GM21447 (cell line): ENCODE results near the gene PDE2A.
"Not testable (repeated sequence)": the region's sequence is repeated elsewhere in the genome, so short reads cannot be mapped to it uniquely, and the experiment has no call there.

Source experiments
- ATAC-seq: cut with Tn5 transposase; IDR thresholded peaks from one replicate; pipeline ENCODE4 v1.9.1; 2021; ENCODE audit not compliant: unreplicated experiment

PDE2A gene

DNA sequence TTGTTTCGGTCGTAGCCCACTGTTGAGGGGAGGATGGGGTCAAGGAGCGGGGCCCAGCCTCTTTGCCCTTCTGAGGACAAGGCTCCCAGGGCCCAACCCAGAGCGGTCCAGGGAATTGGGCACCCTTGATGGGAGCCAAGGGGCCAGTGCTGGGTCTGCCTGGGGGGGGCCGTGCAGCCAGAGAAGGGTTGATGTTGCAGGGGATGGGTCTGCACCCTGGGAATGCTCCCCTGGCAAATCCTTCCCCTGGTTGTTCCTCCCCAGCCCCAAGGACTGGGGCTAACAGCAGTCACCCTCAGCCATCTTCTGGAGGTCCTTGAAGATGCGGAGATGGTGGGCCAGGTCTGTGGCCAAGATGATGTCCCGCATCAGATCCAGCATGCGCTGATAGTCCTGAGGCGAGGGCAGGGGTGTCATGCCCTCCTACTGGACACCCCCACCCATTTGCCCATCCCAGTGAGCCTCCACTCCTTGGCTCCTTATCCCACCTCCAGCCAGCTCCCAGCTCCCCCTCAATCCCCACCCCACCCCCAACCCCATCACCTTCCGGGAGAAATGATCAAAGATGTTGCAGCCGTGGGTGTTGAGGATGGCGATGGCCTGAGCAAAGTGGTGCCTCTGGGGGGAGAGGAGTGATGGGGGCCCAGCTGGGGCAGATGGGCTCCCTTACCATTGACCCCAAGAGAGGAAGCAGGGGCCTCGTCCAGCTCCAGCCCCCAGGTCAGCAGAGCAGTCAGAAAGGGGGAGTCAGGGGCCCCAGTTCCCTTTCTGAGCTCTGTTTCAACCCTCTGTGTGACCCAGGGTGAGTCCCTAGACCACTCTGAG is 95.0 kb downstream of the PDE2A start:
- ATAC-seq: no peak

DNA sequence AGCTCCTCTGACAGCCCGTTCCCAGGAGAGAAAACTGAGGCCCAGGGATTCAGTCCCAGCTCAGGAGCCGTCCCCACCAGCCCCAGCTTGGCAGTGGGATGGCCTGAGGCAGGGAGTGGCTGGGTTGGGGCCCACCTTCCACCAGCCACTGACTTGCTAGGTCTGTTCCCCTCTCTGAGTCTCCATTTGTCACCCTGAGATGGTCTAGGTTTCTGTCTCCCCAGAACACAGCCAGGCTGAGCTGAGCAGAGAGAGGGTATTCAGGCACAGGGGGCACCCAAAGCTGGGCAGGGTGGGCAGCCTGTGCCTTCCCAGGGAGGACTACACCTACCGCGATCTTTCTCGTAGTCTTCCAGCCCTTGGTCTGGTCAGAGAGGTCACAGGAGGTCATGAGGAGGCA is 95.7 kb downstream of the PDE2A start:
- no peak for ATAC-seq

DNA sequence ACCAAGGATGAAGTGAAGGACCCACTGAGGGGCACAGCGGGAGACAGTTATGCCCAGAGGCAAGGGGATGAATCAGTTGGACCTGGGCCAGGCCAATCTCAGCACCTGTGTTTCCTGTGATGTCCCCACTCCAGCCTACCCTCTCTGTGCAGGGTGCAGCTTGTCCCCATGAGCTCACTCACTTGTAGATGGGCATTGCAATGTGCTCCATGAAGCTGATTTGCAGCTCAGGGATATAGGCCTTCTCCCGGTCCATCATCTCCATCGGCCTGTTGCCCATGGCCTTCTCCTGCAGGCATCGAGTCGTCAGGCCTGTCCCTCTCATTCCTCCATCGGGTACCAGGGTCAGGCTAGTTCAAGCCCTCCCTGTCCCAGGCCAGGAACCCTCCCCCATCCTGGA is 96.2 kb downstream of the PDE2A start:
- ATAC-seq: no peak

DNA sequence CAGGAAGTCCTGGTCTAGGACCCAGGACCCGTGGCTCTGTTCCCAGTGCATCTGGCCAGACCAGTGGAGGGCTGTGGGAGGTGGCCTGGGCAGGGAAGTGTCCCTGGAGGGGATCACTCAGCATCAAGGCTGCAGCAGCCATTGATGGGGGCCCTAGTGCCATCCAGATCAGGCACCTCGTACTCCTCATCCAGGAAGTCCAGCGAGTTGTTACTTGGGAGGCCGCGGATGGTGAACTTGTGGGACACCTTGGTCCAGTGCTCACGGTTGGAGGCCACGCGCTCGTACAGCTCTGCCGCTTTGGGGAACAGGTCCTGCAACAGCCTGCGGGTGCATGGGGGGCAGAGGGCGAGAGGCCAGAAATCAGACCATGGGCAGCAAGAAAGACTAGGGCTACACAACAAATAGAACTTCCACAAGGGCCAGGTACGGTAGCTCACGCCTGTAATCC is 96.9 kb downstream of the PDE2A start:
- ATAC-seq: no peak

- ATAC-seq: no peak
Measured at GRCh38 chr11:72576661-72577060, 97.6 kb downstream of the PDE2A start.

GRCh38 chr11:72576243-72576595 is 98.0 kb downstream of the PDE2A start:
- ATAC-seq: no peak

GRCh38 chr11:72575533-72576242 is 98.5 kb downstream of the PDE2A start:
- ATAC-seq: no peak

DNA sequence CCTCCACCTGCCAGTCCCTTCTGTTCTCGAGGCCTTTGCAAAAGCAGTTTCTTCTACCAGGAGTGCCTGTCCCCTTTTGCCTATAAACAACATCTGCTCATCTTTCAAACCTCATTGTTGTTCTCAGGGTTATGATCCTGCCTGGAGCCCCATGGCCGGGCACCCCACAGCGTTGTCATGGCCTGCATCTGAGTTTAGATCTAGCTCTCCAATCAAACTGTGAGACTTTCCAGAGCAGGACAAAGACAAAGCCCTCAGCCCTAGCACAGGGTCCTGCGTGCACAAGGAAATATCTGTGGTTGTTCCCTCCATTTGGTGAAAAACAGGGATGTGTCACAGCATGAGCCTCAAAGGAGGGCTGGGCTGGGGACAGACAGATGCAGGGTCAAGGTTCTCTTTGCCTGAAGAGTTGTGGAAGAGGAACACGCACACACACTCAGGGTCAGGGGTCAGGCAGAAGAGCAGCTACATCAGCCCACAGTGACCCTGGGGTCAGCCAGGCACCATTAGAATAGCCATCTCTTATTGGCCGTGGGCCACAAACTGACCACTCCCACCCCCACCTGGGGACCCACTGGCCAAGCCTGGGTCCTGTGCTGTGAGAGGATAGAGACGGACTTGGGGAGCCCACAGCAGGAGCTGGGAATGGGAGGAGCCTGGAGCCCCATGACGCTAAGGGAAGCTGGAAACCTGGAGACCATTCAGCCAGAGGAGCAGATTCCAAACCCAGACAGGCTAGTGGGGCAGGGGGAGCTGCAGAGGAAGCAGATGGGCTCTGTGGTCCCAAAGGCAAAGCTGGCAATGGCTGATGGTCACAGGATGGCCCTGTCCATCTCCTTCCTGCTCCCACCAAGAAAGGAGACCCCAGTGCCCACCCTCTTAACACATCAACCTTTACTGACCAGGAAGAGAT is 99.4 kb downstream of the PDE2A start:
- ATAC-seq: no peak

DNA sequence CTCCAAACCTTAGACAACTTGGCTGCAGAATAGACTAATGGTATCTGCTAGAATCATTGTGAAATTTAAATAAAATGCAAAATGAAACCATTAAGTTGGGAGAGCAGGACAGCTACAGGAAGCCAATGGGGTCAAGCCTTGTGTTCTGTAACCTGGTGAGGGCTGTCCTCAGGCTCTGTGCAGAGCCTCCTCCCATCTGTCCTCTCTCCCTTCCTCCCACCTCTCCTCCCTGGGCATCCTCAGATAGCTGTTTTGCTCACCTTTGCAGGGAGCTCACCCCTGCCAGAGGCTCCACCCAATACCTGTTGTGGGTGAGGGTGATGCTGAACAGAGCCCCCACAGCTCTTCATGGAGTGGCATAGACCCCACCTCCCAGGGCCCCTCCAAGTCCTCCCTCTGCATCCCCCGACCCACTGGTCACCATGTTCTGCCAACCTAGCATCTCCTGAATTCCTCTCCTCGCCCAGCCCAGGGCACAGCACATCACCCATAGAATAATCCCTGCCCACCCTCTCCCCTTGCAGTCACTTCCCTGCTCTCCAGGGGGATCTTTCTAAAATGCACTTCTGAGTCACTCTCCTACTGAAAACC is 100.3 kb downstream of the PDE2A start:
- ATAC-seq: no peak

DNA sequence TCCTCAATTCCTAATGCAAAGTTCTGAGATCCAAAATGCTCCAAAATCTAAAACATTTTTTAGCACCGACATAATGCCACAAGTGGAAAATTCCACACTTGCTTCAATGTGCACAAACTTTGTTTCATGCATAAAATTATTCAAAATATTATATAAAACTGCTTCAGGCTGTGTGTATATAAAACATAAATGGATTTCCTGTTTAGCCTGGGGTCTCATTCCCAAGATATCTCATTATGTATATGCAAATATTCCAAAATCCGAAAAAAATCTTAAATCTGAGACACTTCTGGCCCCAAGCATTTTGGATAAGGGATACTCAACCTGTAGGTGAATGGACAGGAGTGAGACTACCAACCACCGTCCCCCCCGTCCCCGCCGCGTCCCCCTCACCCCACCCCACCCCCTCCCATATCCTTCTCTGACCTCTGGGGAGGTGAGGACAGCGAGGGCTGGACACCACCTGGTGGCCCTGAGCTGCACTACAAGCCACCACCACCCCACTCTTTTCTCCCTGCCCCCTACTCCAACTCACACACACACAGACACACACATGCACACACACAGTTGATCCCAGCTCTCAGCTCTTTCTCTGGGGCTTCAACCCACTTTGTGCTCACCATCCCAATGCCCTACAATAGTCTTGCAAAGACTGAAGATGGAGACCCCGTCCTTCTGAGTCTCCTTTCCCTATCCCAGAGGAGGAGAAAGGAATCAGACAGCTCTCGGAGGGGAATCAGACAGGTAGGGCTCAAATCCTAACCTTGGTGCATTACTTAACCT is 101.0 kb downstream of the PDE2A start:
- no peak for ATAC-seq

GRCh38 chr11:72572540-72572939 is 101.7 kb downstream of the PDE2A start:
- not testable (repeated sequence) for ATAC-seq

- ATAC-seq: no peak
Measured at GRCh38 chr11:72570893-72571661, 103.1 kb downstream of the PDE2A start.

DNA sequence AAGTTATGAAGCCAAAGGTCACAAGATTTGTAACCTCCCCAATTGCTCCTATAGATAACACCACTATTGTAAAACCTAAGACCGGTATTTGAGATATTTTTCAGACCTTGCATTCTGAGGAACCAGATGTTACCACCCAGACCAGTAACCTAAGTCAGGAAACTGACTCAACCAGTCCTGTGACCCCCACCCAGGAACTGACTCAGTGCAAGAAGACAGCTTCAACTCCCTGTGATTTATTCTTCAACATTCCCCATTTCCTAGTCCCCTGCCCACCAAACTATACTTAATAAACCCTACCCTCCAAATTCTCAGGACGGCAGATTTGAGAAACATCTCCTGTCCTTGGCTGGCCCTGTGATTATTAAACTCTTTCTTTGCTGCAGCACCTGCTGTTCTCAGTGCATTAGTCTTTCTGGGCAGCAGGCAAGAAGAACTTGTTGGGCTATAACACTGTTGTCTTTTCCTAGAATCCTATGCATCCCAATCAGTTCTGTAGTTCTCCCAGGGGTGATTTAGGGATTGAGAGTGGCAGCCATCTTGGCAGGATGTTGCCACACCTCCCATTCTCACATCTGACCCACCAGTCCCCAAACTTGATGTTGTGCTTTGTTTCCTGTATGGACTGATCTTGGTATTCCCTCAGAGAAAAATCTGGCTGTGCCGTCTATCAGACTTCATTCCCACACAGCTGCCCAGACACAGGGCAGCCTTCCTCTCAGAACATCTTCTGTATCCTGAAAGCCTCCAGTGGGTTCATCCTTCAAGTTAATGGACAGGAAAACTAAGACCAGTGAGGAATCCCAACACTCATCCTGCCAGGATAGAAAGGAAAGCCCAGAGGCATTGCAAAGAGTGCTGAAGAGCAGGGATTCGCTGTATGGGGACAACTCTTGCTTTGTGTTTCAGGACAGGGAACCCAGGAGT is 104.0 kb downstream of the PDE2A start:
- ATAC-seq: no peak

GRCh38 chr11:72568861-72569260 is 105.4 kb downstream of the PDE2A start:
- no peak for ATAC-seq

DNA sequence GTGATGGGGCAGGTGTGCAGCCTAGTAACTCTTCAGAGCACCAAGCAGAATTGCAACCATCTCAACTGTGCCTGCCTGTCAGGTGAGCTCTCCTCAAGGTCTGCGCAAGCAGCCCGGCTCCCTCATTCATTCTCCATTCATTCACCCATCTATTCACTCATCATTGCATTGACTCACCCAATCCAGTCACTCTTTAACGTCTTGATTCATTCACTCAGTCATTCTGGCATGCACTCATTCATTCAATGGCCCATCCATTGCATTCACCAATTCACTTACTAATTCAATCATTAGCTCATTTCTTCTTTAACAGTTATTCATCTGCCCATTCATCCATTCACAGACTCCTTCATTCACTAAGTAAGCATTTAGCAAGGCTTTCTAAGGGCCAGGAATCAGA is 111.8 kb downstream of the PDE2A start:
- ATAC-seq: no peak

DNA sequence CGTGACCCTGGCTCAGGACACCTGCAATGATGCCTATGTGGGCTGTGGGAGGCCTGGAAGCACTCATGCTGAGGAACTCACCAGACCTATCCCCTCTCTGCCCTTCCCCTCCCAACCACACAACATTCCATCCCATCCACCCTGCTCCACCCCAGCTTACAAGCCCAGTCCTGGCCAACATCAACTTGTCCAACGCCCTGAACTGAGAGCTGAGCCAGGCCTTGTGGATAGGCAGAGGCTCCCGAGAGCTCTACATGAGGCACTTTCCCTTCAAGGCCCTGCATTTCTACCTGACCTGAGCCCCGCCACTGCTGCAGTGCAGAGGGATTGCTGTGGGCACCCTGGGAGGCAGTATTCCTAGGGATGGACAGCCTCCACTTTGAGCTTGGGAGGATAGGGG is 112.4 kb downstream of the PDE2A start:
- no peak for ATAC-seq

DNA sequence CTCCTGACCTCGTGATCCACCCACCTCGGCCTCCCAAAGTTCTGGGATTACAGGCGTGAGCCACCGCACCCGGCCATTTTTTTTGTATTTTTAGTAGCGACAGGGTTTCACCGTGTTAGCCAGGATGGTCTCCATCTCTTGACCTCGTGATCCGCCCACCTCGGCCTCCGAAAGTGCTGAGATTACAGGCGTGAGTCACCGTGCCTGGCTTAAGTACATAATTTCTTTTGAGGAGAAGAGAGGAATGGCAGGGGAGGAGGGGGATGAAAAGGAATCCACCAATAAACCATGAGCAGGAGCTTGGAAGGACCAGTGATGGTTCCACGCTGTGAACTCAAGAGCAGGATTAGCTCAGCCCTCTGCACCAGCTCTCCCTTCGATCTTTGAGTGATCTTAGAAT is 113.4 kb downstream of the PDE2A start:
- ATAC-seq: not testable (repeated sequence)

DNA sequence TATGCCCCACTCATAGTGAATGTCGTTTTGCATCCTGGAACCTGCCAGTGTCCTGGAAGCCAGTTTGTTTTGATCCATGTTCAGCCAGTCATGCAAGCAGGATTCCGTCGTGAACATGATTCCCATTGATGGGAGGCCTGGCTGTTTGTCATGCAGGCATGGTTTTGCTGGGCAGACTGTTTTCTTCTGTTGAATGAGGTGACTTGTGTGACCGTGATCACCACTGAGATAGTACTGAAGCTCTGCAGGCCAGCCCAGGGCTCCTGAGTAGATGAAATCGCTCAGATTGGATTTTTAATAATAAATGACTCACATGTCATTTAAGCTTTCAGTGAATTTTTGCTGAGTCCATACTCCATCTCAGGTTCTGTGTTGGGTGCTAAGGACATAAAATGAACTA is 117.8 kb downstream of the PDE2A start:
- ATAC-seq: no peak
